Epithelial cell of proximal tubule (primary cell): Measurements from ENCODE around the gene ACTN4. TPM values are rescaled to one million over a fixed set of nuclear protein-coding genes. Genes with fewer than 3 reads are reported as not detected.

ENCODE experiments used
- DNase-seq: peaks from one replicate; pipeline ENCODE4 v3.0.0-alpha.2; 2011; ENCODE audit warnings: low read depth
- H3K4me3 ChIP-seq: 2 replicates; pipeline ENCODE4 v1.5.1; 2011; ENCODE audit warnings: low read depth, mild to moderate bottlenecking, low read length
- total RNA-seq: library from RNA; depleted of rRNA; stranded (reverse); fragments of >200 nt; gene quantifications from 2 replicates; pipeline ENCODE4 v1.2.3, GENCODE V29; 2015
- TF ChIP-seq, protein P1 (sequence below): conservative IDR thresholded peaks from 2 replicates; pipeline ENCODE4 v1.5.1; 2012; ENCODE audit warnings: low read depth, mild to moderate bottlenecking, low read length

The ACTN4 gene
- total RNA-seq, 1 donor from 2014 or later, result 629 TPM

DNA sequence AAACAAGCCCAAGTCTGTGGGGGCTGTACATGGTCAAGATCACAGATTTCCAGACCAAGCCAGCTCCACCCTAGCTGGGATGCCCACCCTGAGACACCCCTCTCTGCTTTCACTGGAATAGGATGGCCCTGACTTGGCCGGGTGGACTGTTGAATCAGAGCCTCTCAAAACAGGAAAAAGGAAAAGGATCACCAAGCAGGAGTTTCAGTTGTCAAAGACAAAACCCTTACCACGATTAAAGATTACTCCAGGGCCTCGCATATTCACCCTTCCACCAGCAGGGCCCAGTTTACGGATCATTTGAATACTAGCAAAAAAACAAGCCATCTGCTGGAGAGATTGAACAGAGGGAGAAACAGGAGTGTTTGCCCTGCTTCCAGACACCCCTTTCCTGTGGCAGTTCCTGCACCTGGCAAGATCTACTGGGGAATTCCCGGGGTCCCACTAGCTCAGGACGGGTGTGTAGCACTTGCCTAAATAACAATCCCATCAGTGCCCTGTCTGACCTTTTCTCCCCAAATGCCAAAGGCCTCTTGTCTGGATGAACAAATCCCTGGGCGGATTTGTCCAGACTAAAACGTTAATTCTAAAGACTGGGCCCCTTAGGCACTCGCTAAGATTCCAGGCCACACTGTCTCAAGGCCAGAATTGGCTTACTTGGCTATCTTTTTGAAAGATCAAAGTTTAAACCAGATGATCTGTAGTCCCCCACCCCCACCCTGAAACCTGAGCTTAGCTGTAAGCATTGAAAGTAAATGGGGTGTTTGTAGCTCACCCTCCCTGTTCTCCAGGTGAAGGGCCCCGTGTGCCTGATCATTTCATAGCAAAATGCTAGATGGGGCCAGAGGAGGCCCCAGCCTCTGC is 38.4 kb downstream of the ACTN4 start:
- TF ChIP-seq, protein P1, sequence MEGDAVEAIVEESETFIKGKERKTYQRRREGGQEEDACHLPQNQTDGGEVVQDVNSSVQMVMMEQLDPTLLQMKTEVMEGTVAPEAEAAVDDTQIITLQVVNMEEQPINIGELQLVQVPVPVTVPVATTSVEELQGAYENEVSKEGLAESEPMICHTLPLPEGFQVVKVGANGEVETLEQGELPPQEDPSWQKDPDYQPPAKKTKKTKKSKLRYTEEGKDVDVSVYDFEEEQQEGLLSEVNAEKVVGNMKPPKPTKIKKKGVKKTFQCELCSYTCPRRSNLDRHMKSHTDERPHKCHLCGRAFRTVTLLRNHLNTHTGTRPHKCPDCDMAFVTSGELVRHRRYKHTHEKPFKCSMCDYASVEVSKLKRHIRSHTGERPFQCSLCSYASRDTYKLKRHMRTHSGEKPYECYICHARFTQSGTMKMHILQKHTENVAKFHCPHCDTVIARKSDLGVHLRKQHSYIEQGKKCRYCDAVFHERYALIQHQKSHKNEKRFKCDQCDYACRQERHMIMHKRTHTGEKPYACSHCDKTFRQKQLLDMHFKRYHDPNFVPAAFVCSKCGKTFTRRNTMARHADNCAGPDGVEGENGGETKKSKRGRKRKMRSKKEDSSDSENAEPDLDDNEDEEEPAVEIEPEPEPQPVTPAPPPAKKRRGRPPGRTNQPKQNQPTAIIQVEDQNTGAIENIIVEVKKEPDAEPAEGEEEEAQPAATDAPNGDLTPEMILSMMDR, result peak; percentile 68
- no peak overlapping the region for H3K4me3 ChIP-seq
- DNase-seq, result no peak

DNA sequence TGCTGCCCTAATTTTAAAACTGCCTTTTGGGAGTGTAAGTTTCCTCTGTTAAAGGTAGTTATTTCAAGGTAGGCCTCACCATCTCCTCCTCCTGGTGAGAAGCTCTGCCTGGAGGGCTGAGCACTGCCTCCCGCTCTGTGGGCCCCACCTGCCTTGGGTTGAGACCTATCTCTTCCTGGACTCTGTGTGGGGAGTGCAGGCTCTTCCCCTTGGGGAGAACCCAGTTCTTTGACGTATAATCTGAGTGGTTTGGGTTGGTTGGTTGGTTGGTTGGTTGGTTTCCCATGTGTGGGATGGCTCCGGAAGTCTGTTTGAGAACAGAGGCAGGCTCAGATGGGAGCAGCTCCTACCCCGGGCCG is 39.1 kb downstream of the ACTN4 start:
- H3K4me3 ChIP-seq, result no peak overlapping the region
- DNase-seq, result no peak
- TF ChIP-seq, protein P1, result peak; percentile 19

DNA sequence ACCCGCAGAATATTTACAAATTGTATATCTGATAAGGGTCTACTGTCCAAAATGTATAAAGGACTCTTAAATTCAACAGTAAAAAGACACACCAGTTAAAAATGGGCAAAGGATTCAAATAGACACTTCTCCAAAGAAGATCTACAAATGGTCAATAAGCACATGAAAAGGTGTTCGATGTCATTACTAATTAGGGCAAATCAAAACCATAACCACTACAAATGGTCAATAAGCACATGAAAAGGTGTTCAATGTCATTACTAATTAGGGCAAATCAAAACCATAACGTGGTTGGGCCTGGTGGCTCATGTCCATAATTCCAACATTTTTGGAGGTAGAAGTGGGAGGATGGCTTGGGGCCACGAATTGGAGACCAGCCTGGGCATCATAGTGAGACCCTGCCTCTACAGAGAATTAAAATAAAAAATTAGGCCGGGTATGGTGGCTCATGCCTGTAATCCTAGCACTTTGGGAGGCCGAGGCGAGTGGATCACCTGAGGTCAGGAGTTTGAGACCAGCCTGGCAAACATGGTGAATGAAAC is 40.5 kb downstream of the ACTN4 start:
- DNase-seq, result no peak
- no peak overlapping the region for H3K4me3 ChIP-seq
- TF ChIP-seq, protein P1, result no peak

GRCh38 chr19:38690146-38690545 is 42.7 kb downstream of the ACTN4 start:
- TF ChIP-seq, protein P1, result no peak
- H3K4me3 ChIP-seq, result no peak overlapping the region
- DNase-seq, result no peak

- TF ChIP-seq, protein P1, result no peak
Measured at GRCh38 chr19:38690832-38691231, 43.4 kb downstream of the ACTN4 start.

DNA sequence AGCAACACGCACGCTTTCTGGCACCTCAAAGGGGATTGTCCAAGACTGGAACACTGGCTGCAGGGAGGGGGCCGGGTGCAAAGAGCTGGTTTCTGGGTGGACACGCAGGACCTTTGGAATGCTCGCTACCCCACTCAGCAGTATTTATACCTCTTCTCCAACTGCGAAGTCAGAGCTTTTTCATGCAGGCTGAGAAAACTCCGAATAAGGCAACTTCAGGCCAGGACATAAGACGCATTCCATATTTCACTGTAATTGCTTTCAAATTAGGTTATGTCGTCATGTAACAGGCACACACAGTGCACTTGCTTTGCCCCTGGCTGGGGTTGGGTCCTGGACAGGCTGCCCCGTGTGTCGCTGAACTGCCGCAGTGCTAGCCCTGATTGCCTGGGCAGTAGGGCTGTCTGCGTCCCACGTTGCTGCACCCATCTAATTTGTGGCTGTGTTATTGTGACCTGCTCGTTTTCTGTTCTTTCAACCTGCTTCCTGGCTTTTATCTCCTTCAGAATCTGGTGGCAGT is 44.5 kb downstream of the ACTN4 start:
- TF ChIP-seq, protein P1, result no peak
- peak; percentile 79 for DNase-seq
- H3K4me3 ChIP-seq, result peak overlapping the region; percentile 1

More at GRCh38 chr19:38690832-38691231, 43.4 kb downstream of the ACTN4 start:
- H3K4me3 ChIP-seq, result no peak overlapping the region
- no peak for DNase-seq
